SIG-M5 (cell line): ENCODE measurements around the gene PVR.
"Not testable (repeated sequence)": the region's sequence is repeated elsewhere in the genome, so short reads cannot be mapped to it uniquely, and the experiment has no call there.

Experiments
- DNase-seq: peaks from one replicate; lab custom pipeline; 2025; lab: John Stamatoyannopoulos, UW

PVR gene

GRCh38 chr19:44698492-44699201 lies 54.9 kb downstream of the PVR start, which contains the start of gene CEACAM16:
TSS of gene CEACAM16 (plus strand) at chr19:44699151. CDS start at chr19:44701457, 2,306 bp downstream.
- DNase-seq = no peak

- no peak for DNase-seq
Measured at GRCh38 chr19:44700547-44700946, 56.8 kb downstream of the PVR start.

GRCh38 chr19:44701228-44701627 lies 57.5 kb downstream of the PVR start:
- no peak for DNase-seq

GRCh38 chr19:44702551-44703176 lies 59.0 kb downstream of the PVR start:
- no peak for DNase-seq

GRCh38 chr19:44703336-44704078 lies 59.8 kb downstream of the PVR start:
- DNase-seq = no peak

GRCh38 chr19:44704982-44705381 lies 61.3 kb downstream of the PVR start:
- no peak for DNase-seq

- no peak for DNase-seq
Measured at GRCh38 chr19:44705502-44706010, 61.8 kb downstream of the PVR start.

- DNase-seq = no peak
Measured at GRCh38 chr19:44706506-44707236, 63.0 kb downstream of the PVR start.

GRCh38 chr19:44707794-44708193 lies 64.1 kb downstream of the PVR start:
- DNase-seq = no peak

- no peak for DNase-seq
Measured at GRCh38 chr19:44708940-44709339, 65.2 kb downstream of the PVR start.

- not testable (repeated sequence) for DNase-seq
Measured at GRCh38 chr19:44709434-44710266, 65.9 kb downstream of the PVR start.

GRCh38 chr19:44710483-44710882 lies 66.8 kb downstream of the PVR start:
- DNase-seq = no peak

GRCh38 chr19:44712864-44713515 lies 69.3 kb downstream of the PVR start:
- no peak for DNase-seq
